ENCODE data around the gene MTA2. TPM values are rescaled to one million over a fixed set of nuclear protein-coding genes. Genes with fewer than 3 reads are reported as not detected.

MTA2 gene
- total RNA-seq, 1 donor from 2014 or later = 68.4 TPM

DNA sequence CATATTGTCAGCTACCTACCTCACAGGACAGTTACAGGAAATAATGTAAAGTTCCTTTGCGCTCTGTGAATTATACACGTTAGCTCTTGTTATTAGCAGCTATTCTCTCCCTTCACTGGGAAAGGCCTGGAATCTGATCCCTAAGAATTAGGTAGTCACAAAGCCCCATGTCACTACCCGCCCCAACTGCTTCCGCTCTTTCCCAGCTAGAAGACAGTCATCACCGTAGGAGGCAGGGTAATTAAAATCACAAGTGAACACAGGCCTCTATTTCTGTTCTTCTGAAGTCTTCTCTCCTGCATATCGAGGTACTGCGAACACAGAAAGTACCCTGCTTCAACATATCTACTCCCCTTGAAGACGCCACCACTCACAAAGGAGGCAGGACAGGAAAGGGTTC lies 42.5 kb downstream of the MTA2 start:
- intact Hi-C loops (cut with DNase I) = no loop called here
- peaks cover 59% of the 10 kb centered on the region for H3K4me1 ChIP-seq
- H3K27me3 ChIP-seq (ENCODE audit: low read depth) = no peaks in the 10 kb centered on the region
- H3K27ac ChIP-seq = peak overlapping the region; percentile 76
- TF ChIP-seq CTCF (IDR thresholded peaks at IDR 0.05) = no peak
- ATAC-seq (no peak), DNase-seq (no peak)
- no peaks in the 10 kb centered on the region for H3K9me3 ChIP-seq
- H3K36me3 ChIP-seq = peaks cover 50% of the 10 kb centered on the region
- H3K4me3 ChIP-seq = no peak overlapping the region

DNA sequence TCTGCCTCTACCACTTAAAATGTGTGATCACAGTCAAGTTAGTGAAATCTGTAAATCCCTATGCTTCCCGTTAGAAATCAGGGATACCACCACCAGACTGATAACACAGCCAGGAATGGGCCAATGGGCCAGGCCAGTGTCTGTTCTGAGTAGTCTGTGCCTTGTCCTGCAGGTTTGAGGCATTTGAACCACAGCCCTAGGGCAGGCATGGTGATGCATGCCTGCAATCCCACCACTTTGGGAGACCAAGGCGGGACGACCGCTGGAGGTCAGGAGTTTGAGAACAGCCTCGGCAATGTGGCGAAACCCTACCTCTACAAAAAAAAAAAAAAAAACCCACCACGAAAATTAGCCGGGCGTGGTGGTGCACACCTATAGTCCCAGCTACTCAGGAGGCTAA lies 43.0 kb downstream of the MTA2 start:
- Histone ChIP-seq H3K4me3 (no peak overlapping the region), H3K9me3 (no peaks in the 10 kb centered on the region), H3K36me3 (peaks cover 45% of the 10 kb centered on the region), H3K4me1 (peaks cover 65% of the 10 kb centered on the region), H3K27ac (peak overlapping the region; percentile 93), H3K27me3 (ENCODE audit: low read depth) (no peaks in the 10 kb centered on the region)
- no peak for TF ChIP-seq CTCF (IDR thresholded peaks at IDR 0.05)
- DNase-seq (no peak), ATAC-seq (no peak)
- intact Hi-C loops (cut with DNase I) = no loop called here

GRCh38 chr11:62556875-62557631 lies 44.6 kb downstream of the MTA2 start:
- TF ChIP-seq CTCF (IDR thresholded peaks at IDR 0.05) = no peak
- intact Hi-C loops (cut with DNase I) = no loop called here

DNA sequence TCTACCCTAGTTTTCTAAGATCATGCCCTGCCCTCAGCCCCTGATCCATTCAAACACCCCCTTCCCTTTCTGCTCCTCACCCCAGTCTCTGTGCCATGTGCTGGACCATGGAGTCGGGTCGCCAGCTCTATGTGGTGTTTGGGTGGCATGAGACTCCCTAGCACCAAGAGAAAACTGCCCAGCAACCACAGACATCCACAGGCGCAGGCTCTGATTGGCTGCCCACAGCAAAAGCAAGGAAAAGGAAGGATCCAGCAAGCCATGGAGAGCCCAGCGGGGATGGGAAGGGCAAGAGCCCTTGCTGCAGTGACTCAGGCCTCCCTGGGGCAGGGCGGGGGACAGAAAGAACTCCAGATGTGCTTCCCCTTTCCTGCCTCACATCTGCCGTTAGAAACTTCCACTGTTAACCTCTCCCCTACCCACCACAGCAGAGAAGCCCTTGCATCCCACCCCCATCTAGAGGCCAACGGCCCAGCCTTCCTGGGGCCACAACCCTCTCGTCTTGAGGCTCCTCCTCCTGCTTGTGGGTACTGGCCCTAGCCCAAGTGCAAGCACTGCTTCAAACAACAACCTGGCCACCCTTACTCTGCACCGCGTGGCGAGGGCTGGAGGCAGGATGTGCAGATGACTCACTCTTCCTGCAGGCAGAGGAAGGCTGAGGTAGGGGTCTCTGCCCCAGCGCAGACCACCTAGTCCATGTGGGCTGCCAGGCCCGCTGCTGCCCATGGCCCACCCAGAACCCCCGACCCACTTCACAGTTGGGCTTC lies 45.4 kb downstream of the MTA2 start:
- H3K9me3 ChIP-seq = no peaks in the 10 kb centered on the region
- ATAC-seq (peak; percentile 73 to 74), DNase-seq (peak; percentile 94)
- peaks cover 22% of the 10 kb centered on the region for H3K36me3 ChIP-seq
- no peak for TF ChIP-seq CTCF (IDR thresholded peaks at IDR 0.05)
- peak overlapping the region; percentile 93 for H3K27ac ChIP-seq
- peak overlapping the region; percentile 37 for H3K4me3 ChIP-seq
- intact Hi-C loops (cut with DNase I) = no loop called here
- no peaks in the 10 kb centered on the region for H3K27me3 ChIP-seq (ENCODE audit: low read depth)
- peaks cover 88% of the 10 kb centered on the region for H3K4me1 ChIP-seq

More at GRCh38 chr11:62556875-62557631, 44.6 kb downstream of the MTA2 start:
- H3K9me3 ChIP-seq = no peaks in the 10 kb centered on the region
- ATAC-seq = no peak
- peaks cover 81% of the 10 kb centered on the region for H3K4me1 ChIP-seq
- peak overlapping the region; percentile 93 for H3K27ac ChIP-seq
- H3K4me3 ChIP-seq = peak overlapping the region; percentile 37
- H3K27me3 ChIP-seq (ENCODE audit: low read depth) = no peaks in the 10 kb centered on the region
- DNase-seq = no peak
- peaks cover 28% of the 10 kb centered on the region for H3K36me3 ChIP-seq

DNA sequence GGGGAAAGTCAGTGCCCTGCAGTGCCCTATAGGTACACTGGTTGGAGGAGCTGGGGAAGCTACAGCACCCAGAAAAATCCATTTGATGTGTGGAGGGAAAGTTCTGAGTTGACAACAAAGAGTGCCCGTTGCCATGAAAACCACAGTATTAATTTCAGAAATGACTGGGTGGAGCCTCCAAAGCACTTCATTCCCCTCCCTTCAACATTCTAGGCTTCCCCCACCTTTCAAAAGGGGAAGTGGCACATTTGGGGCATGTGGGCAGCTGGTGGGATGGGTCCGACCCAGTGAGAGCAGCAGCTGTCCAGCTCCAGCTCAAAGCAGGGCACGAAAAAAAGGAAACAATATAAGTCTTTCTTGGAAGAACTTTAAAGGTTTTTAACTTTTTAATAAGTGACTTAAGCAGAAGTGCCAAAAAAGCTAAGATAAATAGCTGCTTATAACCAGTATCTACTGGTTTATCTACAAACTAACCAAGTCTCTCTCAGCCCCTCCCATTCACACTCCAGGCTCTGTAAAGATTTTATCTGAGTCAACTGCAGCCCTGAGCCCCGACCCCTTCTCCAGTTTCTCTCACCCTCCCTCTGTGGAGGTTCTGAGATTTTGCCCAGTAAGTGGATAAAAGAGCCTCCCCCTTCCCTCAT lies 46.1 kb downstream of the MTA2 start:
- intact Hi-C loops (cut with DNase I) = no loop called here
- ATAC-seq = peak; percentile 20 to 41
- Histone ChIP-seq H3K4me3 (peak overlapping the region; percentile 37), H3K36me3 (peaks cover 22% of the 10 kb centered on the region), H3K4me1 (peaks cover 89% of the 10 kb centered on the region), H3K27me3 (ENCODE audit: low read depth) (no peaks in the 10 kb centered on the region), H3K27ac (peak overlapping the region; percentile 93), H3K9me3 (no peaks in the 10 kb centered on the region)
- no peak for TF ChIP-seq CTCF (IDR thresholded peaks at IDR 0.05)
- DNase-seq = peak; percentile 77

All from lower lobe of right lung (tissue), 2 donors.